ENCODE results near the gene PHYH.
"Not testable (repeated sequence)": the region's sequence is repeated elsewhere in the genome, so short reads cannot be mapped to it uniquely, and the experiment has no call there.

Gene PHYH

DNA sequence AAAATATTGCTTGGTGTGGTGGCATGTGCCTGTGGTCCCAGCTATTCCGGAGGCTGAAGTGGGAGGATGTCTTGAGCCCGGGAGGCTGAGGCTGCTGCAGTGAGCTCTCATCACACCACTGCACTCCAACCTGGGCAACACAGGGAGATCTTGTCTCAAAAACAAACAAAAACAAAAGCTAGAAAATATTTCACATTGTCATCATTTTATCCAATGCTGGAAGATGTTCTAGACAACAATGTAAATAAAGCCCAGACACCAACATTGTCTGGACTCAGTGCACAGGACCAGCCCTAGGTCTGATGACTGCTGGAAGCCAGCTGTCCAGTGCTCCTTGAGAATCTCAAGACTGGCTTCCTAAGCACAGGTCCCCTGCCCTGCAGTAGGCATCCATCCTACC, 34.7 kb upstream of the PHYH start:
- TF ChIP-seq, protein P1, sequence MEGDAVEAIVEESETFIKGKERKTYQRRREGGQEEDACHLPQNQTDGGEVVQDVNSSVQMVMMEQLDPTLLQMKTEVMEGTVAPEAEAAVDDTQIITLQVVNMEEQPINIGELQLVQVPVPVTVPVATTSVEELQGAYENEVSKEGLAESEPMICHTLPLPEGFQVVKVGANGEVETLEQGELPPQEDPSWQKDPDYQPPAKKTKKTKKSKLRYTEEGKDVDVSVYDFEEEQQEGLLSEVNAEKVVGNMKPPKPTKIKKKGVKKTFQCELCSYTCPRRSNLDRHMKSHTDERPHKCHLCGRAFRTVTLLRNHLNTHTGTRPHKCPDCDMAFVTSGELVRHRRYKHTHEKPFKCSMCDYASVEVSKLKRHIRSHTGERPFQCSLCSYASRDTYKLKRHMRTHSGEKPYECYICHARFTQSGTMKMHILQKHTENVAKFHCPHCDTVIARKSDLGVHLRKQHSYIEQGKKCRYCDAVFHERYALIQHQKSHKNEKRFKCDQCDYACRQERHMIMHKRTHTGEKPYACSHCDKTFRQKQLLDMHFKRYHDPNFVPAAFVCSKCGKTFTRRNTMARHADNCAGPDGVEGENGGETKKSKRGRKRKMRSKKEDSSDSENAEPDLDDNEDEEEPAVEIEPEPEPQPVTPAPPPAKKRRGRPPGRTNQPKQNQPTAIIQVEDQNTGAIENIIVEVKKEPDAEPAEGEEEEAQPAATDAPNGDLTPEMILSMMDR (IDR thresholded peaks at IDR 0.05; ENCODE audit: insufficient read depth, low read length, missing control alignments) = no peak
- no peak overlapping the region for H3K4me3 ChIP-seq (ENCODE audit: low read depth, low read length)
- CTCF ChIA-PET = no interaction called here
- POLR2A ChIA-PET = no interaction called here
- DNase-seq (ENCODE audit: low read depth, low spot score) = no peak

DNA sequence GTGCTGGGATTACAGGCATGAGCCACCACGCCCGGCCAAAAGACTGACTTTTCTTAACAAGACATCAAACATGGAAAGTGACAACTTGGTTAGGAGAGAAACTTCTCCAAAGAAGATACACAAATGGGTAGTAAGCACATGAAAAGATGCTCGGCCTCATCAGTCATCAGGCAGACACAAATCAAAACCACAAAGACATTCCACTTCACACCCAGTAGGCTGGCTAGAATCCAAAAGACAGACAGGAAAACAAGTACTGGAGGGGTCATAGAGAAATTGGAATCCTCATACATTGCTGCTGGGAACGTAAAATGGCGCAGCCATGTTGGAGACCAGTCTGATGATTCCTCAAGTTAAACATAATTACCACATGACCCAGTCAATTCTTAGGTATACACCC, 31.8 kb upstream of the PHYH start:
- CTCF ChIA-PET = interaction anchor here (1.0 kb wide), 1 partner anchor 387 kb away, joined by 4 read pairs; no protein-coding TSS in a partner anchor
- TF ChIP-seq, protein P1 (IDR thresholded peaks at IDR 0.05; ENCODE audit: insufficient read depth, low read length, missing control alignments) = no peak
- POLR2A ChIA-PET = no interaction called here
- no peak for DNase-seq (ENCODE audit: low read depth, low spot score)
- H3K4me3 ChIP-seq (ENCODE audit: low read depth, low read length) = no peak overlapping the region

DNA sequence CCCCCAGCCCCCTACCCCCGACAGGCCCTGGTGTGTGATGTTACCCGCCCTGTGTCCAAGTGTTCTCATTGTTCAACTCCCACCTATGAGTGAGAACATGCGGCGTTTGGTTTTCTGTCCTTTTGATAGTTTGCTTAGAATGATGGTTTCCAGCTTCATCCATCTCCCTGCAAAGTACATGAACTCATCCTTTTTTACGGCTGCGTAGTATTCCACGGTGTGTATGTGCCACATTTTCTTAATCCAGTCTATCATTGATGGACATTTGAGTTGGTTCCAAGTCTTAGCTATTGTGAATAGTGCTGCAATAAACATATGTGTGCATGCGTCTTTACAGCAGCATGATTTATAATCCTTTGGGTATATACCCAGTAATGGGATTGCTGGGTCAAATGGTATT, 31.1 kb upstream of the PHYH start:
- POLR2A ChIA-PET; H3K4me3 ChIP-seq (ENCODE audit: low read depth, low read length); CTCF ChIA-PET; DNase-seq (ENCODE audit: low read depth, low spot score): not testable (repeated sequence)

DNA sequence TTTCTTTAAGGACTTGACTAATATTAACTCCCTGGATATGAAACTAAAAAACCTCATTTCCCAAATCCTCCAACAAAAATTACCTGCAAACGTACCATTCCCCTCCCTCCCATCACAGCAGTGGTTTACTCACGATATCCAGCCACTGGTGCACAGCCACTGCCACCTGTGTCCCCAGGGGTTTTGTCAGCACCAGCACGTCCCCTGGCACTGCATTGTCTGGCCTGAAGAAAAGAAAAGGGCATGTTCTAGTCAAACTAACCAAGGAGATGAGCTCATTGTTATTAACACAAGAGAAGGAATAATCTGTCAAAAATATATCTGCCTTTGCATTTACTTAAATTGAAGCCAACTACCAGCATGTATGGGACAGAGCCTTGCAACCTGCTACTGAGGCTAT, 29.7 kb upstream of the PHYH start:
- no peak for DNase-seq (ENCODE audit: low read depth, low spot score)
- TF ChIP-seq, protein P1 (IDR thresholded peaks at IDR 0.05; ENCODE audit: insufficient read depth, low read length, missing control alignments) = no peak
- no peak overlapping the region for H3K4me3 ChIP-seq (ENCODE audit: low read depth, low read length)
- ChIA-PET CTCF (interaction anchor here (2.1 kb wide), 1 partner anchor 27 kb away, joined by 9 read pairs; no protein-coding TSS in a partner anchor), POLR2A (no interaction called here)

DNA sequence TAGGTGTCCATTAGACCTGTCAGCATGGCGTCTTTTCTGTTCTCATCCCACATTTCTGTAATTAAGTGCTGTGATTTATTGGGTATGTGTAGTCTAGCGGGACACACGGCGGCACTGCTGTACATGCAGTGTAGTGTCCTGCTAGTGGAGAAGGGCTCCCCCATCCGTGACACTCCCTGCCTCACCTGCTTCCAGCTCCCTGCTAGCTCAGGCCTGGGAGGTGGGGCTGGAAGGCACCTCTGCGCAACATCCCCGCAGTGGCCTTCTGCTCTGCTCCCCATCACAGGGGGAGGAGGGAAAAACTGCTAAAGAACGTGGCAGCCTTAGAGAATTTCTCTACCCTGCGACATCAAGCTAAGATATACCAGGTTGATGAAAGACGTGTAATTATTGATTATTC, 28.7 kb upstream of the PHYH start:
- TF ChIP-seq, protein P1 (IDR thresholded peaks at IDR 0.05; ENCODE audit: insufficient read depth, low read length, missing control alignments) = no peak
- H3K4me3 ChIP-seq (ENCODE audit: low read depth, low read length) = no peak overlapping the region
- CTCF ChIA-PET = interaction anchor here (1.6 to 2.1 kb wide), 2 partner anchors 21 to 26 kb away, joined by 3 to 9 read pairs; no protein-coding TSS in a partner anchor
- POLR2A ChIA-PET = no interaction called here
- no peak for DNase-seq (ENCODE audit: low read depth, low spot score)

DNA sequence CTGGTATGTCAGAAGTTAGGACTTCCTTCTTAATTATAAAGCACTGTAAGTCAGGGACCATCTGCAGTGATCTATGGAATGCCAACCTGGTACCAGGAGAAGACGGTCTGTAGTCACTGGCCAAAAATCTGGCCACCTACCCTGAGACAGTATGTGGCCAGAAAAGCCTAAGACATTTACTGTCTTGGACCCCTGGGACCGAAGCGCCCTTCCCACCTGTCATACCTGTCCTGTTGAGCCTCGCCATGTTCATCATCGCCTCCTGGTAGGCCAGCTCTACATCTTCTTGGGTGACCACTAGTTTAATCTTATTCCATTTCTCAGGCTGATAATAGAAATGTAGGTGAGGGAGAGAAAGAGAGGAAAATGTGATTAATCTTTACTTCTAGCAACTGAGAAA, 28.3 kb upstream of the PHYH start:
- POLR2A ChIA-PET = no interaction called here
- TF ChIP-seq, protein P1 (IDR thresholded peaks at IDR 0.05; ENCODE audit: insufficient read depth, low read length, missing control alignments) = no peak
- DNase-seq (ENCODE audit: low read depth, low spot score) = no peak

DNA sequence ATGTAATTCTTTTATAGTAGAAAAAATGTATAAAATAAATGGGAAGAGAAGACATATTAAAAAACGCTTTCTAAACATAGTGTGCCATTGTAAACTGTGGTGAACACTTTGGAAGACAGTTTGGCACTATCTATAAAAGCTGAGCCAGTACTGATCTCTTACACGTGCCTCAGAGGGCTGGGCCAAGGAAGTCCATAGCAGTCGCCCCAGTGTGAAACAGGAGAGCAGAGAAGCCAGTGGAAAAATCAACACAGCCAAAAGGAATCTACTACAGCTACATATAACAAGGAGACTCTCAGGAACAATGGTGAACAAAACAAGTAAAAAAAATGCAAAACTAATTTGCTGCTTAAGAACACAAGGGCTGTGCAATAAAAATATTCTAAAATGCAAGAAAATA, 27.7 kb upstream of the PHYH start:
- DNase-seq (ENCODE audit: low read depth, low spot score) = no peak
- CTCF ChIA-PET = interaction anchor here (1.6 to 2.1 kb wide), 2 partner anchors 20 to 25 kb away, joined by 3 to 9 read pairs; no protein-coding TSS in a partner anchor

More for the DNA sequence above, 28.3 kb upstream of the PHYH start:
- CTCF ChIA-PET = interaction anchor here (1.6 to 2.1 kb wide), 2 partner anchors 20 to 26 kb away, joined by 3 to 9 read pairs; no protein-coding TSS in a partner anchor
- H3K4me3 ChIP-seq (ENCODE audit: low read depth, low read length) = no peak overlapping the region

More for the DNA sequence above, 27.7 kb upstream of the PHYH start:
- POLR2A ChIA-PET = no interaction called here
- no peak overlapping the region for H3K4me3 ChIP-seq (ENCODE audit: low read depth, low read length)
- TF ChIP-seq, protein P1 (IDR thresholded peaks at IDR 0.05; ENCODE audit: insufficient read depth, low read length, missing control alignments) = no peak
